ENCODE data around the gene LGALS3BP.
"Not testable (repeated sequence)": the region's sequence is repeated elsewhere in the genome, so short reads cannot be mapped to it uniquely, and the experiment has no call there.

LGALS3BP gene, protein sequence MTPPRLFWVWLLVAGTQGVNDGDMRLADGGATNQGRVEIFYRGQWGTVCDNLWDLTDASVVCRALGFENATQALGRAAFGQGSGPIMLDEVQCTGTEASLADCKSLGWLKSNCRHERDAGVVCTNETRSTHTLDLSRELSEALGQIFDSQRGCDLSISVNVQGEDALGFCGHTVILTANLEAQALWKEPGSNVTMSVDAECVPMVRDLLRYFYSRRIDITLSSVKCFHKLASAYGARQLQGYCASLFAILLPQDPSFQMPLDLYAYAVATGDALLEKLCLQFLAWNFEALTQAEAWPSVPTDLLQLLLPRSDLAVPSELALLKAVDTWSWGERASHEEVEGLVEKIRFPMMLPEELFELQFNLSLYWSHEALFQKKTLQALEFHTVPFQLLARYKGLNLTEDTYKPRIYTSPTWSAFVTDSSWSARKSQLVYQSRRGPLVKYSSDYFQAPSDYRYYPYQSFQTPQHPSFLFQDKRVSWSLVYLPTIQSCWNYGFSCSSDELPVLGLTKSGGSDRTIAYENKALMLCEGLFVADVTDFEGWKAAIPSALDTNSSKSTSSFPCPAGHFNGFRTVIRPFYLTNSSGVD

DNA sequence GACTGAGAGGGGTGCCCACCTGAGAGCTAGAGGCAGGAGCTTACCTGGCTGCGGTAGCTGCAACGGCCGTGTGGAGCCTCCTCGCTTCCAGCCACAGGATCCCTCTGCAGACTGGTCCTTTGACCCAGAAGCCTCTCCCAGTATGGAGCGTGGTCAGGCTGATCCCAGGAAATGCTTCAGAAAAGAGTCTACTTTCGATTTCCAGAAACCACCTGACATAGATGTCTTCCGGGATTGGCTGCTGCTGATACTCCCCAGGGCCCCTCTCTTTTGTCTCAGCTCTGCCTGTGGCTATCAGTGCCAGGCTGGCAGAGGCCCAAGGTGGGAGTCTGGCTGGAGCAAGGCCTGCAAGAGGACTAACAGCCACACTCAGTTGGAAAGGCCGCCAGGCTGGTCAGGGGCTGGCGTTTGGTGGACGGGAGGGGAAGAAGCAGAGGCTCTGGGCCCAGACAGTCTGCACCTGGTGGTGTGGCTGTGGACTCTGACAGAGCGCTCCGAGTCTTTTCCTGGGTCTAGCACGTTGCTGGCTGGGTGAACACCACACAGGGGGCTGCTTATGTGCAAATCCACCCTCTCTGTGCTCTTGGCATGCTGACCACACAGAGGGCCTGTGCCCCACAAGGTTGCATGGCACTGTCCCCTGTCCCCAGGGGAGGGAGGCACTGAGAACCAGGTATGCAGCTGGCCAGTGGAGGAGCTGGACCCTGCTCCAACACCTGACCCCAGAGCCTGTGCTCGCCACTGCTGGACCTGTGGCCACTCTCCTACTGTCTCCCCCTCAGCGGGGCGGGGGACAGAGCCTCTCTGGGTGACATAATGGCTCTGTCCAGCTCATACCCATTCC lies at the start of gene LGALS3BP:
LGALS3BP (minus strand) TSS at position 144 of the 844 bp plus-strand sequence. CDS start 2,732 bp downstream, outside the sequence.
- DNase-seq, result peak; percentile 40

DNA sequence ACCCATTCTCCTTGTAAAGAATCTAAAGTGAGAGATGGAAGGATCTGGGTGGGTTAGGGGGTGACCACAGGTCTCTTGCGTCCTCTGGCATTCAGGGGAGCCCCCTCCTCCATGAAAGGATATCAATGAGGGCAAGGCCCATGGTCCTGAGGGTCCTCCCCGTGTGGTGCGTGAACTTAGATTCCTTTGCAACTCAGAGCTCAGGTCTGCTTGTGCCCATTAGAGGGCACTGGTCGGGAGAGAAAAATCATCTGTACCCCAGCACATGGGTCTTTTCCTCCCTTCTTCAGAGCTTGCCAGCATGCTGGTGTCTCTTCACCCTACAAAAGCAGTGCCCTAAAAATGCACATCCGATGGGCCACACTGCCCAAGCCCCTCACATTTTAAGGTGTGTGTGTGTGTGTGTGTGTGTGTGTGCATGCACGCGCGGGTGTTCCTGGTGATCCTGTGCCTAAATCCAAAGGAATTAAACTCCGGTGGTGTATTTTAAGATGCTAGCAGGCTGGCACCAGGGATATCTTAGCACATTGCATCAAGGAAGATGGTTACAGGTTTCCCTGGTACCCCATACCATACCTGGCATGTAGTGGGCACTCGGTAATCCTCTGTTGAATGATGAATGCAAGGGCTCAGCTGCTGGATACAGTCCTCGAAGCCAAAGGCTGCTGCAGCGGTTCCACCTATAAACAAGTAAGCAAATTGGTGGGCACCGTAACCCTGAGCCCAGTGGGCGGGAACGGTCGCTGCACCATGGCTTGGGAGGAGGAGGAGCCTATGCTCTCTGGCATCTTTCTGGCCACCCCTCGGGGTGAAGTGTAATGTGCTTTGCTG lies 49.0 kb upstream of the LGALS3BP start:
- DNase-seq, result no peak

DNA sequence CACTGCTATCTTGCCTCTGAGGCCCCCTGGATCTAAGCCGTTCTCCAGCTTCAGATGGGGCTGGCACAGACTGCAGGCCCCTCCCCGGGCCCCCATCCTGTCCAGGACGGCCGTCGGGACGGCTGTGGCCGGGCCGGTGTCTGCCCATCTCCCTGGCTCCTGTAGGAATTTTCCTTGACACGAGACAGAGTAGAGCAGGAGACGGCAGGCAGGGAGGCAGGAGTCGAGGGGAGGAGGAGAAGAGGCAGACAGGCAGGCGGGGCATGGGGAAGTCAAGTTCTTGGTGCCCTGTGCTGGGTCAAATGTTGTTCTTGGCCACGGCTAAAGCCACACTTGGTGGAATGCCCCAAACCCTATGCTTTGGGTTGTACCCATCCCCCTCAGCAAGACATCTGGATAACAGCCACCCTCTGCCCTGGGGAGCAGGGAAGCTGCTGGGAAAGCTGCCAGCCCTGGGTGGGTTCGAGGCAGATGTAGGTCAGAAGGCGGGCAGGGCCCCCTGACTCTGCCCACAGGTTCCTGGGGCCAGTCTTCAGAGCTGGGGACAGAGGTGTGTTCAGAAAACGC lies 48.3 kb upstream of the LGALS3BP start:
- no peak for DNase-seq

DNA sequence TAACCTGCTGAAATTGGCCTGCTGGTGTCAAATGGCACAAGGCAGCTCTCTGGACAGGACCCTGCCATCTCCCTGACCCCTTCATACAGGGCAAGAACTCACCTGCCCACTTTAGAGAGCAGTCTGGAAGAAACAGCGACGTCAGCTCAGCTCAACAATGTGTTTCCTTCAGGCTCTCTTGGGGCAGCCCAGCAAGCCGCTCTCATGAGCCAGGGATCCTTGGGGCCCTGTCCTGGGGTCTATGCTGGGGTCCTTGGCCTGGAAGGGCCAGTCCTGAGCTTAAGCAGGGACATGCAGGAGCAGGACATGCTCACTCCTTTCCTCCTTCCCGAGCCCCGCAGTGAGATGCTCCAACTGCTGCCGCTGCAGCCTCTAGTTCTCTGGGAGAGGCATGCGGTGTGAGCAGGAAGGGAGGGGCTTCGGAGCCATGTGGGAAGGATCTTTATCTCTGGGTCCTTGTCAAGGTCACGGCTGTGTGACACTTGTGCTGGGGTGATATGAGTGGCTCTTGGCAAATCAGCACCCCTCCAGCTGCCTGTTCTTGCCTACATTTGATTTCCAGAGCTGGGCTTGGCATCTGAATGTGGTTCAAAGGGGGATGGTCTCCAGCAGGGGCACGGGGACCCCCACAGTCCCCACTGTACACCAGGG lies 47.7 kb upstream of the LGALS3BP start:
- DNase-seq, result no peak

DNA sequence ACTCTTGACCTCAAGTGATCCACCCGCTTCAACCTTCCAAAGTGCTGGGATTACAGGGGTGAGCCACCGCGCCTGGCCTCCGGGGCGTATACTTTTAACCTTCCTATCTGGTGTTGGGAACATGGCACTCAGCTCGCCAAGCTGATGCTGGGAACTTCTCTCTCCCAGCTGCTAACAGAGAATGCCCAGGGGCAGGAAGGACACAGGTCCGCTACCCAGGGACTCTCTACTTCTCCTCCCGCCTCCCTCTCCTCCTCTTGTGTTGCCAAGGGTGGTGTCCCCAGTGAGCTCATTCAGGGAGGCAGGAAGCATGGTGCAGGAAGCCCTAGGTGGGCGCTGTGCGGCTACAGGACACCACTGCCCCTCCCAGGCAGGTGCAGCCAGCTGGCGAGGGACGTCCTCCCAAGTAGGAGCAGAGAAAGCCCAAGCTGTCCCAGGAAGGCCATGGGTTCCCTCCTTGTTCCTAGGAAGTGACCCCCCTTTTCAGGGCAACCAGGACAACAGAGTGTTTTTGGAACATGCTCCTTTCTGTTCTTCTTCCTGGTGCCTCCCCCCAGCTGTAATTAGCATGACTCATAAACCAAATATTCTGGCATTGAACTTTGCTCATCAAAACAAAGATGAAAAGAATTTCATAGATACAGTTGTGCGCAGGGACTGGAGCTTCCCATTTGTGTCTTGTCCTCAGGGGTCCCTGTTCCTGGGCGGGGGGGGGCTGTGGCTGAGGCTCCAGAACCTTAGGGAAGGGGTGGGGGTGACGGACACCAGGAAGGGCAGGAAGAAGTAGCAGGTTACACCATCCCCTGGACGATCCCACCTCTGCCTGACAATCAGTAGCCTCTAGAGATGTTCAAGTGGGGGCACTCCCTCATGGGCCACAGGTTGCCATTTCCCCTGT lies 46.9 kb upstream of the LGALS3BP start:
- DNase-seq, result no peak

DNA sequence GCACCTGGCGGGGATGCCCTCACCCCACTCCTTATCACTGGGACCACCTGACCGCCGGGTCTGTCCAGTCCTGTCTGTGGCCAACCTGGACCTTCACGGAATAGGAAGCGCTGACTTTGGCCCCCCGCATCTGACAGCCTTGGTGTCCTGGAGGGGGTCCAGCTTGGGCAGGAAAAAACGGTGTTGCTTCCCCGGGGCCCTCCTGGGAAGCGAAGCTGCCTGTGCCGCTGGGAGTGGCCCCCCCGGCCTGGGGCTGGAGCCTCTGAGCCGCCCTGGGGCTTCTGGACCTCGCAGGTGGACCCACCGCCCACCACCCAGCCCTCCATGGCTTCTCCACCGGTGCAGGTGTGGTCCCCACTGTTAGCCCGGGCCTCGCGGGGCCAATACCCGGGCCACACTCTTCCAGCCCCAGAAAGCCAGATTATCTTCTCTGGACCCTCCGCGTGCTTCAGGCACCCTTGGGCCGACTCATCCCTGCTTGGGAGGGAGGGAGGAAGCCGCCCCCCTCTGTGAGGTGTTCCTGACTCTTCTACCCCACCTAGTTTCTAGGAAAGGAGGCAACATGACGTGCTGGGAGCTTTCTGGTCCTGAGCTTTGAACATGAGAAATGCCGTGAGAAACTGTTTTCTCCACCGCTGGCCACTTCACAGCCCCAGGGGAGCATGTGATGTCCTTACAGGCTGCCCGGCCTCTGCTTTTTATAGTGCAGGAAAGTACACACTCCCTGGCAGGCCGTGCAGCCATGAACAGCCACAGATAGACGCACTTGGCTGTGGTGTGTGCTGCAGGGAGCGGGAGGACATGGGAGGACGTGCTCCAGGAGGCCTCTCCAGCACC lies 45.4 kb upstream of the LGALS3BP start:
- no peak for DNase-seq

DNA sequence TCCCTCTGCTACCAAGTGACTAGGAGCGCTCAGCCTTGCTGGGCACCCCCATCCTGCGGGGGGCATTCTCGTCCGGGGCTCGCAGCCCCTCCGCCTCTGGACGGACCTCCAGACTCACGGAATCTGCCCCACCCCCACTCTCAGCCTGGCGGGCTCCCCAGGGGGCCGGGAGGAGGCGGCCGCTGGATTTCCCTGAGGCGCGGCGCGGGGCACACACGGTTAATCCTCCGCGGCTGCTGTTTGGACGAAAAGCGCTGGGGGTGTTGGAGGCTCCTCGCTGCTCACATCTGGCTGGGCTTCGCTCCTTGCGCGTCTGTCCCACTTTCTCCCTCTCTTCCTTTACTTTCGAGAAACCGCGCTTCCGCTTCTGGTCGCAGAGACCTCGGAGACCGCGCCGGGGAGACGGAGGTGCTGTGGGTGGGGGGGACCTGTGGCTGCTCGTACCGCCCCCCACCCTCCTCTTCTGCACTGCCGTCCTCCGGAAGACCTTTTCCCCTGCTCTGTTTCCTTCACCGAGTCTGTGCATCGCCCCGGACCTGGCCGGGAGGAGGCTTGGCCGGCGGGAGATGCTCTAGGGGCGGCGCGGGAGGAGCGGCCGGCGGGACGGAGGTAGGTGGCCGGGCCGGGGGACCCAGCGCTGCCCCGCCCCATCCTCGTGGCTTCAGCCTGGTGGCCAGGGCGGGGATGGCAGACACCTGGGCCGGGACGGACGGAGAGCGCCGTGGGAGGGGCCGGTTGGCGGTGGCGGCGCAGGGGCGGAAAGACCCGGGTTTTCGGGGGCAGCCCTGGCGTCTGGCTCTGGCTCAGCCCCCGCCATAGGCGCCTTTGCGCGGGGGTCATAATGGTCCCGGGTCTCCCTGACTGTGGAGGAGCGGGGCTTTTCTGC lies 44.4 kb upstream of the LGALS3BP start, which contains the start of gene C1QTNF1:
C1QTNF1 (plus strand) TSS at position 284 of the 886 bp plus-strand sequence. CDS start 19,800 bp downstream, outside the sequence.
- peak; percentile 19 for DNase-seq

DNA sequence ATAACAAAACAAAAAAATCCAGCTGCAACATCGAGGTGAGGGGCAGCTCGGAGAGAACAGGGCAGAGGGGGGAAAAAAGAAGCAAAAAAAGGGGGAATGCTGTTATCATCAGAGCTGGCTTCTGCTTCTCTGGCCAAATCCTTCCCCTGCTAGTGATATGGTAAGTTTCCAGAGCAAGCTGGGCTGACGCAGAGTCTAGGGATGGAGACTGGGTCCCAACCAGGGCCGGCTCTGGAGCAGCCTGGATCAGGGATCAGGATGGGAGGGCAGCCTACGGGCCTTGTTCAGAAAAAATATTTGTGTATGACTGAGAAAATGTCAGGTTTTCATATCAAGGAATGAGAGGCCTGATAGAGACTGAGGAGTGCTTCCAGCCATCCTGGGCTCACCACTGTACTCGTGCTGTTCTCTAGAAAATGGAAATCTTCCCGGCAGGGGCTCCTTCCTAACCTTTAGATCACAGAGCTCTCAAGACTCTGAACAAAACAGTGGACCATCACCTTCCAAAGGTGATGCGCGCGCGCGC lies 43.5 kb upstream of the LGALS3BP start:
- no peak for DNase-seq

DNA sequence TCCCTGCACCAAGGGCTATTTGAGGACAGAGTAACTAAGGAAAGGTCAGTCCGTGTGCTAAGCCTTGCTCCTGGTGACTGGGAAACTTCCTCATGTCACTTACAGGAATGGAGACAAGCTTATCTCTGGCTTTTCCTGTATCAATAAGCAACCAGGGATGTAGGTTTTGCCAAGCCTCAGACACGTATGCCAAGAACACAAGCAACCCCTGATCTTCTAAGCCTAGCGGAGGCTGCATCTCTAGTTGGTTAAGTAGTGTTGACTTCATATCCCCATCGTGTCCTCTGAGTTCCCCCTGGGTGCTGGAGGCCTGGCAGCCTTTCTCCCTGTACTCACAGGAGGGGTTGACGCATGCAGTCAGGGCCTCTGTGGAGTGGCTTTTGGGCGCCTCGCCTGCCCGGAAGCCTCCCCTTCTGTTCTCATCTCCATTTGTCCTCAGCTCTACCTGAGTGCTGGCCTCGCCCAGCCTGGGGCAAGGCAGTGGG lies 42.8 kb upstream of the LGALS3BP start:
- no peak for DNase-seq

DNA sequence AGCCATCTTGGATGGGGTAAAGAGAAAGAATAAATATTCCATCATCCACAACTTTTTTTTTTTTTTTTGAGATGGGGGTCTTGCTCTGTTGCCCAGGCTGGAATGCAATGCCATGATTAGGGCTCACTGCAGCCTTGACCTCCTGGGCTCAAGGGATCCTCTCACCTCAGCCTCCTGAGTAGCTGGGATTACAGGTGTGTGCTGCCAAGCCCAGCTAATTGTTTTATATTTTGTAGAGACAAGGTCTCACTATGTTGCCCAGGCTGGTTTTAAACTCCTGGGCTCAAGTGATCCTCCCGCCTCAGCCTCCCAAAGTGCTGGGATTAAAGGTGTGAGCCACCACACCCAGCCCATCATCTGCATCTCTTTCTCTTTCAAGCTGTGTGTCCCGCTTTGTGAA lies 42.2 kb upstream of the LGALS3BP start:
- not testable (repeated sequence) for DNase-seq

DNA sequence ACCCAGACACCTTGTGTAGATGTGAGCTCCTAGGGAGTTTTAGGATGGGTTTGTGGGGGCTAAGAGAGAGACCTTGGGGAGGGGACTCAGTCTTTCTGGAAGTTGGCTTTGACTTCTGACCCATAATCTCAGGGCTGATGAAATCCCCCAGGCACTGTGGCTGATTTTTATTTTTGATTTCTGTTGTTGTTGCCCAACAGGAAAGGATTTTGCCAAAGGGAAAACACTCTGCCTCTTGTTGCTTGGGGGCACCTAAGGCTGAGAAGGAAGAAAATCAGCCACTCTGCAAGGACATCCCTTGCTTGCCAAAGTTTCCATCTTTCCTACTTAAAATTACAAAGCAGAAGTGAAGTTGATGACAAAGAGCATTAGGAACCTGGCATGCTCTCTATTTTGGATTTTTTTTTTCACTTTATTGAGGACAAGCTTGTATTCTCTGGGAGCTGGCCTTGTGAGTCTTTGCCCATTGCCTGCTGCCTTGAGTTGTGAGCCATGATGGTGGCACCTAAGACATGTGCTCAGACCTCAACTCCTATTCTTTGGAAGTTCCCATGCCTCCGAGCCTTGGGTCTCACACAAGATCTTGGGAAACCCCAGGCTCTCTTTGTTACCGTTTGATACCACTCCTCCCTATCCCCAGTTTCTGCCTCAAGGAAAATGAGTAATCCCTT lies 41.0 kb upstream of the LGALS3BP start:
- DNase-seq, result no peak

DNA sequence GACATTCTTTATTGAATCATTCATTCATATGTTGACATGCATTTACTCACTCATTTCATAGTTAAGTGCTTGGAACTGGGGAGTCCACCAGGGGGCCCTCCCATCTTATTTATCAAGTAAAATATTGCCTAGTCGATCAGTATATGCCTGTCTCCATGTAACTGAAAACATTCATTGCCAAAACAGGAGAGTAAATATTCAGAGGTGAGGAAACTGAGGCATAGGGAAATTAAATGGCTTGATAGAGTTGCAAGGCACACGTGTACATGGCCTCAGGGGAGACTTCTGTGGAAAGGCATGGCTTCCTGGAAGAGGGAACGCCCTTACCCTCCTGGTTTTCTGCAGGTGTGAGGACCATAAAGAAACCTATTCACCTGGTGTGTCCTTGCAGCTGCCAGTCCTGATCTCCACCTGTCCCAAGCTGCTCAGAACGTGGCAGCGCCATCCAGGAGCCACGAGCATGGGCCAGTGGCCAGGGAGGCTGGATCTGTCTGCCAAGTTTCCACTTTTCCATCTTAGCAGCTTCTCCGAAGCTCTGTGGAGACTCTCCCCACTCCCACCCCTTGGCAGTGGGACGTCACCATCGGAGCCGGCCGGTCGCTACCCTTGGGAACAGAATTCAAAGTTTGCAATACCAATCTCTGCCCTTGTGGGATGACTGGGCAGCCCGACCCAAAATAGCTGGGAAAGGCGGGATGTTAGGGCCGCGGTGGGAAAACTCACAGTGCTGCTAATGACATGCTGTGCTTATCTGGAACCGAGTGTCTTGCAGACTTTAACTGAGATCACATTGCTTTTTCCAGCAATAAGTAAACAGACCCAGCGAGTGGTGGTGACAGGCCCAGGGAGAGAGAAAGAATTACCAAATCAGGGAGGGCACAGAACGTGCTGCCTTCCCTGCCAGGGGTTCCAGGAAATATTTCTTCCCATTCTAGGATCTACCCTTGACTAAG lies 40.2 kb upstream of the LGALS3BP start:
- DNase-seq, result peak; percentile 55

DNA sequence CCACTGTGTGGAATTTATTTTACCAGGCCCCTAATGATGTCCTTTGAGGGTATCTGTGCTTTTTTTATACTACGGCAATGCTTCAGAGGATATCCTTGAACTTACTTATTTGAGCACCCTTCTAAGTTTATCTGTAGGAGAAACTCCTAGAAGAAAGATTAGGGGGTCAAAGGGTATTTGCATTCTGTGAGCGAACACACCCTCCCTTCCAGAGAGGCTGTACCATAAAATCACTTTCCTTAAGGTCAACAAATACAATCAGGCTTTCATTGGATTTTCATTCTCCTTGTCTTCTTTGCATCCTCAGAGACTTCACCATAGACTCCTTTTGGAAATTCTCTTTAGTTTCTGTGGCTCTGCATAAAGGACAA lies 39.5 kb upstream of the LGALS3BP start:
- no peak for DNase-seq

DNA sequence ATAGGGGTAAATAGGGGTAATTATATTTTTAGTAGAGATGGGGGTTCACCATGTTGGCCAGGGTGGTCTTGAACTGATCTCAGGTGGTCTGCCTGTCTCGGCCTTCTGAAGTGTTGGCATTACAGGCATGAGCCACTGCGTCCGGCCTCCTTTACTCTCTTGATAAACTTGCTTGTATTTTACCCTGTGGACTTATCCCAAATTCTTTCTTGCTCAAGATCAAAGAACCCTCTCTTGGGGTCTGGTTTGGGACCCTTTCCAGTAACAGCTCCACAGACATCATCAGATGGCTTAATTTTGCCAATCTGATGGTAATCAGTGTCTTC lies 38.6 kb upstream of the LGALS3BP start:
- DNase-seq, result no peak

DNA sequence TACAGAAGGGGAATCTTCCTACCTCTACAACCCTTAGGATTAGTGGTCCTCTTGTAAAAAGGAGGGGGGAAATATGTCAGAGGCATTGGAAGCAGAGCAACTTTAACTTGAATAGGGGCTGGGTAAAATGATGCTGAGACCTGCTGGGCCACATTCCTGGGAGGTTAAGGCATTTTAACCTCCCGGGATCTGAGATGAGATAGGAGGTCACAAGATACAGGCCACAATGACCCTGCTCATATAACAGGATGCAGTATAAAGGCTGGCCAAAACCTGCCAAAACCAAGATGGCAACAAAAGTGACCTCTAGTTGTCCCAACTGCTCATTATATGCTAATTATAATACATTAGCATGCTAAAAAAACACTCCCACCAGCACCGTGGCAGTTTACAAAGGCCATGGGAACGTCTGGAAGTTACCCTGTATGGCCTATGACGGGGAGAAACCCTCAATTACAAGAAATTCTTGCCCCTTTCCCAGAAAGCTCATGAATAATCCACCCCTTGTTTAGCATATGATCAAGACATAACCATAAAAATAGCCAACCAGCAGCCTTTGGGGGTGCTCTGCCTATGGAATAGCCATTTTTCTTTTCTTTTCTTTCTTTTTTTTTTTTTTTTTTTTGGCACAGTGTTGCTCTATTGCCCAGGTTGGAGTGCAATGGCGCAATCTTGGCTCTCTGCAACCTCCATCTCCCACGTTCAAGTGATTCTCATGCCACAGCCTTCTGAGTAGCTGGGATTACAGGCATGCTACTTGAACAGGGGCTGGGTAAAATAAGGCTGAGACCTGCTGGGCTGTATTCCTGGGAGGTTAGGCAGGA lies 38.0 kb upstream of the LGALS3BP start:
- no peak for DNase-seq

Measured in CD4-positive, alpha-beta T cell treated with Interleukin-17A for 1 hour (primary cell).